LNCAP (cell line): Measurements from ENCODE around the gene ANGPTL7.

Experiments used
- TF ChIP-seq, protein P1 (sequence below): fragments of 450-650 bp; IDR thresholded peaks from 2 replicates; pipeline ENCODE4 v1.5.1; 2017; ENCODE audit warnings: mild to moderate bottlenecking

ANGPTL7 gene

DNA sequence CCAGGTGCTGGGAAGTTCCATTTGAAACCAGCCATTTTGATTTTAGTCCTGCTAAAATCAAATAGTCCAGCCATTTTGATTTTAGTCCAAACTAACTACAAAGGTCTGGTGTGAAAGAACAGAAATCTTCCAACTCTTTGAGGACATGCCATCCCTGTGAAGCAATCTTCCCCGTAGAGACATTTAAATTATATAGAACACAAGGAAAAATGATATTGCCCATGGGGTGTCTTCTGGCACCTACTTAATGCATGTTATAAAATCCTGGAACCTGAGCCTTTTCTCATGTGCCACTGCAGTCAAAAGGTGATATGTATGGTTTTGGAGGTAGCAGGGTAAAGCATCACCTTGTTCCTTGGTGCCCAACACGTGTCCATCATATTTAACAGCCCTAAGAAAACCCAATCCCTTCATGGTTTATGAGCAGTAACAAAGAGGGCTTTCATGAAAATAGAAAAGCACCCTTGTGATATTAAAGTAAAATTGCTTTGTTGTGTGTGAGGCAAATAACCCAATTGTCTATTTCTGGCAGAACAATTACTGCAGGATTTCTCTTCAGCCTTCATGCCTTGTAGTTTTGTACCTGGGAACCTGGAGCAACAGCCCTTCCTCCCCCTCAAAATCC, 26.3 kb downstream of the ANGPTL7 start:
- TF ChIP-seq, protein P1, sequence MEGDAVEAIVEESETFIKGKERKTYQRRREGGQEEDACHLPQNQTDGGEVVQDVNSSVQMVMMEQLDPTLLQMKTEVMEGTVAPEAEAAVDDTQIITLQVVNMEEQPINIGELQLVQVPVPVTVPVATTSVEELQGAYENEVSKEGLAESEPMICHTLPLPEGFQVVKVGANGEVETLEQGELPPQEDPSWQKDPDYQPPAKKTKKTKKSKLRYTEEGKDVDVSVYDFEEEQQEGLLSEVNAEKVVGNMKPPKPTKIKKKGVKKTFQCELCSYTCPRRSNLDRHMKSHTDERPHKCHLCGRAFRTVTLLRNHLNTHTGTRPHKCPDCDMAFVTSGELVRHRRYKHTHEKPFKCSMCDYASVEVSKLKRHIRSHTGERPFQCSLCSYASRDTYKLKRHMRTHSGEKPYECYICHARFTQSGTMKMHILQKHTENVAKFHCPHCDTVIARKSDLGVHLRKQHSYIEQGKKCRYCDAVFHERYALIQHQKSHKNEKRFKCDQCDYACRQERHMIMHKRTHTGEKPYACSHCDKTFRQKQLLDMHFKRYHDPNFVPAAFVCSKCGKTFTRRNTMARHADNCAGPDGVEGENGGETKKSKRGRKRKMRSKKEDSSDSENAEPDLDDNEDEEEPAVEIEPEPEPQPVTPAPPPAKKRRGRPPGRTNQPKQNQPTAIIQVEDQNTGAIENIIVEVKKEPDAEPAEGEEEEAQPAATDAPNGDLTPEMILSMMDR, result no peak

DNA sequence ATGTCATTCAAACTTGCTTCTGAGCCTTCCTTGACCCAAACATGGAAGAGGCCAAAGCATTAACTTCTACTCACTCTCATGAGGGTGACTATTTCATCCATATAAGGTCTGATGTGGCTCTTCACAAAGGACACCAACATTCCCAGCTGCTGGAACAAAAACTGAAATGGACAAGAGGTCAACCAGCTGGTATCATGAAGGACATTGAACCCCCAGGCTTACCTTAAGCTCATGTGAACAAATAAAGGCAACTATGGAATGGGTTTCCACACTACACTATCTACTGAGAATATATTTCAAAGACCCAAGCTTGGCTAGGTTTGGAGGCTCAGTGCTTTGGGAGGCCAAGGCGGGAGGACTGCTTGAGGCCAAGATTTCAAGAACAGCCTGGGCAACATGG, 26.9 kb downstream of the ANGPTL7 start:
- TF ChIP-seq, protein P1, result no peak

DNA sequence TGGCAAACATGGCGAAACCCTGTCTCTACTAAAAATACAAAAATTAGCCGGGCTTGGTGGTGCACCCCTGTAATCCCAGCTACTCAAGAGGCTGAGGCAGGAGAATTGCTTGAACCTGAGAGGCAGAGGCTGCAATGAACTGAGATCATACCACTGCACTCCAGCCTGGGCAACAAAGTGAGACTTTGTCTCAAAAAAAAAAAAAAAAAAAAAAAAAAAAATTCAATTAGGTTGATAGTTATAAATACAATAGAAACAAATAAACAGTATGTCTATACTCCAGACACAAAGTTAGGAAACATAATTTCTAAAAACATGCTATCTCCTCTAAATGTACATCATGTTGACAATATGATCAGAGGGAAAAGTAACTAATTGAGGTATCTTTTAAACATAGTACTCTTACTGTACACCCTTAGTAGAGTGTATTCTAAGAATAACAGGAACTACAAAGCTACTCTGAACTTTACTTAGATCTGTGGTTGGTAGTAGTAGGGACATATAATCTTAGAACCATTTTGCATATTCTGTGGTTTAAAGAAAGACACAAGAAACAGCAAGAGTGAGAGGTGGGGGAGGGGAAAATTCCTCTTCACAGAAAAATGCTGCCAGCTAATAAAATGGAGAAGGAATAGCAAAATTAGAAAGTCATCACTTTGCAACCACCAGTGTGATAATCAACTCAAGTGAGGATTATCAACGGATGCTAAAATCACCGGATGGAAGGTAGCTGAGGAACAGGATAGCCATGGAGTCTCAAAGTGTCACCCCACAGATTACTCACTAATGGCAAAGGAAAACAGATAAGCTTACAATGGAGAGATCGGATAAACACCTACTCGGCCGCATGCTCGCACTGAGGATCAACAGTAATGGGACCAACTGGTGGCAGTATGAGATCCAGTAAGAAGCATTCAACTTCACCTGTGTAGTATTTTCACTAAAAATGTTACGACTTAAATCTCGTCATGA, 38.2 kb downstream of the ANGPTL7 start:
- TF ChIP-seq, protein P1, result no peak

DNA sequence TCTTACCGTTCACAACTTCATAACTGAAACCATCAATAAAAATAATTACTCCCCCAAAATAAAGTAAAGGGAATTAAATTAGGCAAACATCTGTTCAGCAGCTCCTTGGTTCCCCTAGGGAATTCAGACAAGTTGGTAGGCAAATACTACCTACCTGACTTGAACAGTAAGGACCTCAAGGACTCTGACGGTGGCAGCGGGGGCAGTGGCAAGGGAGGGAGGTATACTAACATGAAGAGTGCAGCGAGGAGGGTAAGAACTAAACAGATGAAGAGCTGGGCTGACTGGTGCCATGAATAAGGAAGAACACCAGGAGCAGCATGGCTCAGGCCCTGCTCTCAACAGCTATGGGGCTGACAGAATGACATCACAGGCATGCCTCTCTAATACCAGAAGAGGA, 40.0 kb downstream of the ANGPTL7 start:
- TF ChIP-seq, protein P1, result no peak

DNA sequence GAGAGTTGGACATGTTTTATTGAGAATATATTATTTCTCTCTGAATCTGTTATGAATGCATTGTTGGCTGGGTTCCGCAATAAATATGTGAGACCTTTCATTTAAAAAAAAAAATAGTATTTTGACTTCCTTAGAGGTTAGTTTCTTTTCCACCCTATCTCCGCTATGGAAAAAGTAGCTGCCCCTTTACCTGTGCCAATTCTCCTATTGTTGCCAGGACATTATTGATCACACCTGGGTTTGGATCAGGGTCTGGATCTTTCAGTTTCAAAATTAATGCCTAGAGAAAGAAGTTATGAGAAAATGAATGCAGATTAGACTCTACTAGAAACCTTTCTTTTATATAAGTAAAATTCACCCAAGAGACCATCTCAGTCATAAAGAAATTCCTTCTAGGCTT, 44.1 kb downstream of the ANGPTL7 start:
- TF ChIP-seq, protein P1, result no peak

DNA sequence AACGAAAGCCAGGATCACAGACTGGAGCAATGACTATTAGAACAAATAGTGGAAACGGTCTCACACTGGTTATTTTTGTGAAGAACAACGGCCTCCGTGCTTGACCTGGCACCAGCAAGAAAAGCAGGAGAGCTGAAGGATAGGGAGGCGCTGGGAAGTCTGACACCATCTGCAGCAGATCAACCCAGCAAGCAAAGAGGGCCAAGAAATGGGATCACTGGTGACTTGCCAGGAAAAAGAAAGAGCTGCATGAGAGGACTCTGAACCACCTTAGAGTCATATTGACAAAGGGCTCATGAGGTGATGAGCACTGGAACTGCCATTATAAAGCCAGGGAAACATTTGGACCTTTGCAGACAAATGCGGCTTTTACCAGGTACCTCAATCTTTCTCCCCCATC, 48.2 kb downstream of the ANGPTL7 start:
- TF ChIP-seq, protein P1, result no peak

DNA sequence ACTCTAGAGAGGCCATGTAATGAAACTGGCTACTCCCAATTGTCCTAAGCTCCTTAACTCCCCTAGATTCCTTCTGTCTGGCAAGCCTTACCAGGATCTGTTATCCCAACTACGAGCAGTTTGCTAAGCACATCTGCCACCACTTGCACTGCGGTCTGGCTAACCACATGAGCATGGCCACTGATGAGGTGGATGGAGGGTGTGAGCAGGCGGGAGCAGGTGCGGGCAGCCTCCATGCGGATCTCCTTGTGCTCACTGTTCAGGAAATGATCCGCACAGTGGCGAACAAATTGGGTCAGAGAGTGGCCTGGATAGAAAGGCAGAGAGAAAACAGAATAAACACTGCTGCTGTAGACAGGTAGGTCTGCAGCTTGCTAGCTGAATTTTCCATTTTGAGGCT, 49.2 kb downstream of the ANGPTL7 start:
- TF ChIP-seq, protein P1, result no peak
